C4-2B (cell line): Measurements from ENCODE around the gene TMEM101.
"Not testable (repeated sequence)": the region's sequence is repeated elsewhere in the genome, so short reads cannot be mapped to it uniquely, and the experiment has no call there.

Source experiments
- H3K27ac ChIP-seq: fragments of 450-650 bp; 2 replicates; pipeline ENCODE4 v1.5.1; 2017
- CTCF ChIP-seq: fragments of 450-650 bp; conservative IDR thresholded peaks from 2 replicates; pipeline ENCODE4 v1.5.1; 2017; ENCODE audit warnings: mild to moderate bottlenecking
- ZFX ChIP-seq: fragments of 450-650 bp; IDR thresholded peaks from 2 replicates; pipeline ENCODE4 v1.6.1; 2017

The TMEM101 gene

GRCh38 chr17:43966276-43966675, 48.5 kb downstream of the TMEM101 start:
- no peak overlapping the region for H3K27ac ChIP-seq
- no peak for TF ChIP-seq CTCF
- no peak for TF ChIP-seq ZFX

GRCh38 chr17:43962479-43962878, 52.3 kb downstream of the TMEM101 start:
- TF ChIP-seq CTCF (no peak), ZFX (no peak)
- H3K27ac ChIP-seq: no peak overlapping the region

- H3K27ac ChIP-seq: no peak overlapping the region
- TF ChIP-seq CTCF: no peak
- TF ChIP-seq ZFX: no peak
Observed at GRCh38 chr17:43961954-43962353, 52.8 kb downstream of the TMEM101 start.

DNA sequence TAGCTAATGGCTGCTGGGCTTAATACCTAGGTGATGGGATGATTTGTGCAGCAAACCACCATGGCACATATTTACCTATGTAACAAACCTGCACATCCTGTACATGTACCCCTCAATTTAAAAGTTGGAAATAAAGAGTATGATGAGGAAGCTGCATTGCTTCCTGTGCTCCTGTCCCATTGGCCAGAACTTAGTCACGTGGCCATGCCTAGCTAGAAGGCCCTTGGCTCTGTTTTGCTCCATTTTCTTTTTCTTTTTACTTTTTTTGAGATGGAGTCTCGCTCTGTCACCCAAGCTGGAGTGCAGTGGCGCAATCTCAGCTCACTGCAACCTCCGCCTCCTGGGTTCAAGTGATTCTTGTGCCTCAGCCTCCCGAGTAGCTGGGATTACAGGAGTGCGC, 53.5 kb downstream of the TMEM101 start:
- not testable (repeated sequence) for H3K27ac ChIP-seq
